Measurements from ENCODE around the gene NFASC.

DNA sequence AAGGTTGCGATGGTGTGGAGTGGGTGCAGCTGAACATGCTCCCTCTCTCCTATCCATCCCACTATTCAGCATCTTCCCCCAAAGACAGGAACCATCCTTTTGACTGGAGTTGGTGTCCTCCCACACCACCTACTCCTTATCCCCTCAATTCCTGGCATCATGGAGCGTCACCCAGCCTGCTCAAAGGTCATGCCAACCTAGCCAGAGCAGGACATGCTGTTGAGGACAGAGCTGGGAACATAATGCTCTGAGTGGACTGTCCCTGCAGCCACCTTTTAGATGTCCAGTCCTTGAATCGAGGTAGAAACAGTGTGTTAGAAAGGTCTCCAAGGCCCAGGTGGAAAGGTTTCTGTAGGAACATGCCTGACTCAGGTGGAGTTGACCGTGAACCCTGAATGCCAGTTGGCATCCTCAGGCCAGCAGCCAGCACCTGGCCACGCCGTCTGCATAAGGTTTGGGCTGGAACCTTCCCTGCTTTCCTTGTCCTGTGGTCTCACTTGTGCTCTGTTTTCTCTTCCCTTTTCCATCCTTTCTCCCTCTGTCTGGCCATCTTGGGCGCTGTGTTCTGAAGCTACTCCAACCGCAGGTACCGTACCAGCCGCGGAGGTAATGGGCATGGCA is 120.2 kb downstream of the NFASC start:
- no peak for TF ChIP-seq EZH2 (IDR thresholded peaks at IDR 0.05; ENCODE audit: insufficient read depth, poor library complexity, severe bottlenecking)
- no peak for TF ChIP-seq EZH2phosphoT487 (IDR thresholded peaks at IDR 0.05; ENCODE audit: insufficient read depth, low read depth)

All from GM23248 (cell line).